Measurements from ENCODE around the gene OGFOD3. TPM values are rescaled to one million over a fixed set of nuclear protein-coding genes. Genes with fewer than 3 reads are reported as not detected.

OGFOD3 gene
- total RNA-seq, 1 experiment from 2014 or later: 53.6 TPM

- RAD21 ChIA-PET (ENCODE audit: low non-redundant PET in 1 of 2, low total read pairs in 2 of 2, uncharacterized antibody in 2 of 2, unreplicated experiment in 2 of 2): interaction anchor here in 1 of 2 experiments (0.6 kb wide), 1 partner anchor 53 kb away, joined by 3 read pairs; no protein-coding TSS in a partner anchor
- TF ChIP-seq EGR1 (IDR thresholded peaks at IDR 0.05; ENCODE audit: low read depth): no peak
- TF ChIP-seq, protein P1, sequence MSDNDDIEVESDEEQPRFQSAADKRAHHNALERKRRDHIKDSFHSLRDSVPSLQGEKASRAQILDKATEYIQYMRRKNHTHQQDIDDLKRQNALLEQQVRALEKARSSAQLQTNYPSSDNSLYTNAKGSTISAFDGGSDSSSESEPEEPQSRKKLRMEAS (IDR thresholded peaks at IDR 0.05): no peak
- TF ChIP-seq EZH2phosphoT487 (IDR thresholded peaks at IDR 0.05; ENCODE audit: borderline replicate concordance): no peak
- TF ChIP-seq, protein P2, sequence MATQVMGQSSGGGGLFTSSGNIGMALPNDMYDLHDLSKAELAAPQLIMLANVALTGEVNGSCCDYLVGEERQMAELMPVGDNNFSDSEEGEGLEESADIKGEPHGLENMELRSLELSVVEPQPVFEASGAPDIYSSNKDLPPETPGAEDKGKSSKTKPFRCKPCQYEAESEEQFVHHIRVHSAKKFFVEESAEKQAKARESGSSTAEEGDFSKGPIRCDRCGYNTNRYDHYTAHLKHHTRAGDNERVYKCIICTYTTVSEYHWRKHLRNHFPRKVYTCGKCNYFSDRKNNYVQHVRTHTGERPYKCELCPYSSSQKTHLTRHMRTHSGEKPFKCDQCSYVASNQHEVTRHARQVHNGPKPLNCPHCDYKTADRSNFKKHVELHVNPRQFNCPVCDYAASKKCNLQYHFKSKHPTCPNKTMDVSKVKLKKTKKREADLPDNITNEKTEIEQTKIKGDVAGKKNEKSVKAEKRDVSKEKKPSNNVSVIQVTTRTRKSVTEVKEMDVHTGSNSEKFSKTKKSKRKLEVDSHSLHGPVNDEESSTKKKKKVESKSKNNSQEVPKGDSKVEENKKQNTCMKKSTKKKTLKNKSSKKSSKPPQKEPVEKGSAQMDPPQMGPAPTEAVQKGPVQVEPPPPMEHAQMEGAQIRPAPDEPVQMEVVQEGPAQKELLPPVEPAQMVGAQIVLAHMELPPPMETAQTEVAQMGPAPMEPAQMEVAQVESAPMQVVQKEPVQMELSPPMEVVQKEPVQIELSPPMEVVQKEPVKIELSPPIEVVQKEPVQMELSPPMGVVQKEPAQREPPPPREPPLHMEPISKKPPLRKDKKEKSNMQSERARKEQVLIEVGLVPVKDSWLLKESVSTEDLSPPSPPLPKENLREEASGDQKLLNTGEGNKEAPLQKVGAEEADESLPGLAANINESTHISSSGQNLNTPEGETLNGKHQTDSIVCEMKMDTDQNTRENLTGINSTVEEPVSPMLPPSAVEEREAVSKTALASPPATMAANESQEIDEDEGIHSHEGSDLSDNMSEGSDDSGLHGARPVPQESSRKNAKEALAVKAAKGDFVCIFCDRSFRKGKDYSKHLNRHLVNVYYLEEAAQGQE (IDR thresholded peaks at IDR 0.05; ENCODE audit: low read depth): no peak
- TF ChIP-seq RAD21 (IDR thresholded peaks at IDR 0.05; ENCODE audit: low read depth): no peak
- no peak for TF ChIP-seq CEBPB (IDR thresholded peaks at IDR 0.05; ENCODE audit: low read depth)
- no peak for TF ChIP-seq ELF1 (IDR thresholded peaks at IDR 0.05; ENCODE audit: borderline replicate concordance, low read depth)
- no peak for TF ChIP-seq SP1 (IDR thresholded peaks at IDR 0.05; ENCODE audit: low read depth)
- TF ChIP-seq EZH2 (IDR thresholded peaks at IDR 0.05): no peak
- no peak for TF ChIP-seq TCF7L2 (IDR thresholded peaks at IDR 0.05; ENCODE audit: borderline replicate concordance, extremely low read depth, insufficient read depth, insufficient read length)
- no peak for TF ChIP-seq ZNF274 (IDR thresholded peaks at IDR 0.05; ENCODE audit: low read depth, low read length)
- TF ChIP-seq SIN3A (IDR thresholded peaks at IDR 0.05; ENCODE audit: low read depth): no peak
- no peak for TF ChIP-seq CBX3 (IDR thresholded peaks at IDR 0.05; ENCODE audit: low read depth)
- no peak for TF ChIP-seq SRF (IDR thresholded peaks at IDR 0.05; ENCODE audit: low read depth)
- no peak for TF ChIP-seq YY1 (IDR thresholded peaks at IDR 0.05; ENCODE audit: extremely low read depth, insufficient replicate concordance, low read depth, low read length)
- no peak for TF ChIP-seq ZBTB33 (IDR thresholded peaks at IDR 0.05; ENCODE audit: extremely low read depth, insufficient replicate concordance, low read length)
- no peak for TF ChIP-seq POLR2A (IDR thresholded peaks at IDR 0.05; ENCODE audit: borderline replicate concordance, extremely low read depth, insufficient read depth, insufficient read length)
- Histone ChIP-seq H3K4me2 (ENCODE audit: low read length) (no peak overlapping the region), H3K27ac (ENCODE audit: low read depth, low read length) (no peak overlapping the region), H3K36me3 (ENCODE audit: control insufficient read depth in 1 of 2, insufficient read depth in 2 of 2, low read length in 2 of 2) (no peaks in the 10 kb centered on the region), H2AFZ (ENCODE audit: low read depth, low read length, poor library complexity, severe bottlenecking) (no peak overlapping the region), H3K9me3 (ENCODE audit: control insufficient read depth in 1 of 2, insufficient read depth in 1 of 2, low read depth in 1 of 2, low read length in 2 of 2) (no peaks in the 10 kb centered on the region), H3K9ac (ENCODE audit: low read length) (no peak overlapping the region), H3K9me2 (ENCODE audit: insufficient read depth) (no peaks in the 10 kb centered on the region), H3K27me3 (ENCODE audit: insufficient read depth, low read length) (no peaks in the 10 kb centered on the region), H3K4me3 (replicated peaks in 1 of 2; ENCODE audit: low read depth in 1 of 2, low read length in 2 of 2) (no peak overlapping the region), H4K20me1 (ENCODE audit: insufficient read depth) (no peaks in the 10 kb centered on the region), H3K4me1 (ENCODE audit: control insufficient read depth in 1 of 2, insufficient read depth in 2 of 2, low read length in 2 of 2) (peaks cover 0 to 10% of the 10 kb centered on the region in 2 experiments; a peak in 2 of 4 replicates), H3K79me2 (ENCODE audit: insufficient read depth, low read length) (no peaks in the 10 kb centered on the region)
- CTCF ChIA-PET: no interaction called here
- no peak for DNase-seq (ENCODE audit: low read depth, low spot score)
- POLR2A ChIA-PET: no interaction called here
- no peak for ATAC-seq
- BruUV-seq (replicated peaks): no TSS peak
- intact Hi-C loops (cut with micrococcal nuclease): no loop called here
Observed at GRCh38 chr17:82346342-82347300, 71.8 kb downstream of the OGFOD3 start.

Measured in HCT116 (cell line).